ENCODE results near the gene KIF22. TPM values are rescaled to one million over a fixed set of nuclear protein-coding genes. Genes with fewer than 3 reads are reported as not detected.
A peak's percentile ranks its signal among the peaks of the same experiment; 100 is the strongest.

KIF22 gene
- total and polyA plus RNA-seq, 10 donors = 26.6 to 59.2 (median 39.0) TPM

- Histone ChIP-seq H3K4me3 (peak within 1 kb of the TSS; percentile 67 to 98 (median 81)), H3K9me3 (no peaks in the 10 kb centered on the region), H3K4me1 (peaks cover 35 to 93% (median 75%) of the 10 kb centered on the region in 6 donors), H3K27me3 (replicated peaks in 1 of 7) (peaks cover 0 to 19% (median 10%) of the 10 kb centered on the region in 7 donors), H3K27ac (peak within 1 kb of the TSS; percentile 92 to 99 (median 98)), H3K36me3 (peaks cover 0 to 27% (median 13%) of the 10 kb centered on the region in 6 donors)
- peak; percentile 99 for DNase-seq
- TF ChIP-seq CTCF (IDR thresholded peaks at IDR 0.05 in 8 of 11, conservative IDR thresholded peaks at IDR 0.05 in 3 of 11) (peak; percentile 81 to 99 (median 95)), POLR2AphosphoS5 (IDR thresholded peaks at IDR 0.05) (peak; percentile 95 to 96 (median 95)), POLR2A (IDR thresholded peaks at IDR 0.05) (peak in 2 of 3 donors; percentile 20 to 44)
- intact Hi-C loops (cut with DNase I; ENCODE audit: low total_unique reads) = no loop called here
- WGBS, 5 donors = 0 to 1% (median 1%) methylated on average over 35 to 70 of the region's 70 CpGs
Observed at GRCh38 chr16:29815793-29816693, 25.5 kb downstream of the KIF22 start, which contains the start of gene PAGR1. TSS of gene PAGR1 (plus strand) at chr16:29816152. CDS start at chr16:29816526, 374 bp downstream.

- TF ChIP-seq CTCF (IDR thresholded peaks at IDR 0.05 in 8 of 11, conservative IDR thresholded peaks at IDR 0.05 in 3 of 11) (no peak), POLR2AphosphoS5 (IDR thresholded peaks at IDR 0.05) (peak in 1 of 3 donors; percentile 5)
- H3K27ac ChIP-seq = peak overlapping the region; percentile 92 to 99 (median 98)
- peak overlapping the region; percentile 67 to 98 (median 81) for H3K4me3 ChIP-seq
- H3K9me3 ChIP-seq = no peaks in the 10 kb centered on the region
- intact Hi-C loops (cut with DNase I; ENCODE audit: low total_unique reads) = no loop called here
- 0 to 1% (median 1%) methylated on average over 34 to 37 of the region's 37 CpGs for WGBS, 5 donors
- peaks cover 35 to 93% (median 75%) of the 10 kb centered on the region in 6 donors for H3K4me1 ChIP-seq
- DNase-seq = peak; percentile 93
- peaks cover 0 to 27% (median 13%) of the 10 kb centered on the region in 6 donors for H3K36me3 ChIP-seq
- peaks cover 0 to 12% (median 6%) of the 10 kb centered on the region in 7 donors for H3K27me3 ChIP-seq (replicated peaks in 1 of 7)
Observed at GRCh38 chr16:29816694-29817441, 26.3 kb downstream of the KIF22 start.

- Histone ChIP-seq H3K27ac (peak overlapping the region in 2 of 8 donors; percentile 98 to 99), H3K36me3 (peaks cover 0 to 34% (median 13%) of the 10 kb centered on the region in 6 donors), H3K9me3 (no peaks in the 10 kb centered on the region), H3K27me3 (replicated peaks in 1 of 7) (peaks cover 0 to under 1% (median 0%) of the 10 kb centered on the region in 7 donors), H3K4me1 (peaks cover 41 to 93% (median 76%) of the 10 kb centered on the region in 6 donors), H3K4me3 (no peak overlapping the region)
- no peak for TF ChIP-seq POLR2AphosphoS5 (IDR thresholded peaks at IDR 0.05)
- intact Hi-C loops (cut with DNase I; ENCODE audit: low total_unique reads) = no loop called here
- WGBS, 5 donors = 87 to 94% (median 89%) methylated on average over 4 of the region's 4 CpGs
- DNase-seq = no peak
Observed at GRCh38 chr16:29818082-29818481, 27.5 kb downstream of the KIF22 start.

GRCh38 chr16:29819506-29819905, 29.0 kb downstream of the KIF22 start:
- H3K4me1 ChIP-seq = peaks cover 50 to 93% (median 86%) of the 10 kb centered on the region in 6 donors
- TF ChIP-seq POLR2A (IDR thresholded peaks at IDR 0.05) = no peak
- intact Hi-C loops (cut with DNase I; ENCODE audit: low total_unique reads) = no loop called here
- H3K36me3 ChIP-seq = peaks cover 0 to 34% (median 13%) of the 10 kb centered on the region in 6 donors
- WGBS, 5 donors = 79 to 89% (median 83%) methylated on average over 15 of the region's 15 CpGs
- H3K4me3 ChIP-seq = peak overlapping the region in 4 of 8 donors; percentile 84 to 93 (median 86)
- H3K9me3 ChIP-seq = no peaks in the 10 kb centered on the region
- H3K27me3 ChIP-seq (replicated peaks in 1 of 7) = no peaks in the 10 kb centered on the region
- DNase-seq = no peak
- peak overlapping the region in 6 of 8 donors; percentile 87 to 95 (median 90) for H3K27ac ChIP-seq

All from spleen (tissue), 11 donors.